UCSD-AML1 (cell line): ENCODE data around the gene FCF1.

Experiments used
- DNase-seq: peaks from one replicate; lab custom pipeline; 2025; ENCODE audit not compliant: unreplicated experiment; lab: John Stamatoyannopoulos, UW

FCF1 gene

GRCh38 chr14:74762917-74763802 is 50.2 kb downstream of the FCF1 start, which contains the start of gene YLPM1:
Gene YLPM1 (plus strand): TSS chr14:74763316. CDS start chr14:74763490, 174 bp downstream.
- peak; percentile 92 for DNase-seq

GRCh38 chr14:74763803-74764531 is 51.0 kb downstream of the FCF1 start:
- DNase-seq: no peak

- DNase-seq: no peak
These were observed 52.8 kb downstream of the FCF1 start for GRCh38 chr14:74765721-74766120.

DNA sequence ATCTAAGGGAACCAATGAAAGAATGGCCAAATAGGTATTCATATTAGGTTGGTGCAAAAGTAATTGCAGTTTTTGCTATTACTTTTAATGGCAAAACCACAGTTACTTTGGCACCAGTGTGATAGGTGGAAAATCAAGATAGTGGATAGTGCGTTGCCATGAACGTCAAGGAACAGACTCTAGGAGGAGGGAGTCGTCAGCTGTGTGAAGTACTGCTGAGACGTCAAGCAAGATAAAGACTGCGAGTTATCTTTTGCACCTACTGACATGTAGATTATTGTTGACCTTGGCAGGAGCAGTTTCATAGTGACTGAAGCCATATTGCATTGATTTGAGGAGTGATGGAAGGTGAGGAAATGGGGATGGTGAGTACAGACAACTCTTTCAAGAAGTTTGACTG is 58.5 kb downstream of the FCF1 start:
- DNase-seq: no peak

- no peak for DNase-seq
These were observed 71.7 kb downstream of the FCF1 start for GRCh38 chr14:74784634-74785033.

- DNase-seq: no peak
These were observed 72.2 kb downstream of the FCF1 start for GRCh38 chr14:74785056-74785613.

DNA sequence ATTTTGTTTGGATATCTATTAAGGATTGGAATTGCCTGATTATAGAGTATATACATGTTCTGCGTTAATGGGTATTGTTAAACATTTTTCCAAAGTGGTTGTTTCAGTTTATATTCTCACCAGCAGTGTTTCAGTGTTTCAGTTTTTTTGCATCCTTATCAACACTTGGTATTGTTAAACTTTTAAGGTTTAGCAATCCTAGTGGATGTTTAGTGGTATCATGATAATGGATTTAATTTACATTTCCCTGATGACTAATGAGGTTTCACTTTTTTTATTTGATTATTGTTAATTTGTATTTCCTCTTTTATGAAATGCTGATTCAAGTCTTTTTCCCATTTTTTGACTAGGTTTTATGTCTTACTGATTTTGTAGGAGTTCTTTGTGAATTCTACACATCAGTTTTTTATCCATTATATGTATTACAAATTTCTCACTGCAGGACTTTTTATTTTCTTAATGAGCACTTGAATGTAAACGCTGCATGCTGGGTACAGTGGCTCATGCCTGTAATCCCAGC is 73.9 kb downstream of the FCF1 start:
- DNase-seq: no peak
